ENCODE measurements around the gene SAP30BP. TPM values are rescaled to one million over a fixed set of nuclear protein-coding genes. Genes with fewer than 3 reads are reported as not detected.

The SAP30BP gene
- total and polyA plus RNA-seq, 2 donors (not counting 1 experiment from before 2014, with no cell fraction given), result 143 to 148 TPM

- Mint-ChIP-seq H3K27me3 (no peaks in the 10 kb centered on the region), H3K9me3 (ENCODE audit: insufficient read depth) (no peaks in the 10 kb centered on the region), H3K4me3 (no peak overlapping the region), H3K4me1 (peaks cover 25% of the 10 kb centered on the region), H3K27ac (no peak overlapping the region)
- H3K79me2 ChIP-seq (ENCODE audit: control insufficient read depth, insufficient read depth, low read length), result peaks cover 80% of the 10 kb centered on the region
- H2AFZ ChIP-seq (ENCODE audit: insufficient read depth, low read depth, low read length, poor library complexity, severe bottlenecking), result no peak overlapping the region
- intact Hi-C loops (cut with micrococcal nuclease), result no loop called here
- peaks cover 18 to 22% of the 10 kb centered on the region in 2 donors for H3K4me1 ChIP-seq (ENCODE audit: control insufficient read depth in 2 of 2, insufficient read depth in 2 of 2, low read length in 2 of 2)
- no peak overlapping the region for H3K4me2 ChIP-seq (replicated peaks; ENCODE audit: low read depth, low read length, poor library complexity, severe bottlenecking)
- no peak overlapping the region for H3K4me3 ChIP-seq (ENCODE audit: control extremely low read depth in 1 of 5, extremely low read depth in 1 of 5, insufficient read depth in 1 of 5, low read depth in 2 of 5, low read length in 4 of 5)
- H3K9me3 ChIP-seq (ENCODE audit: control extremely low read depth in 1 of 3, control insufficient read depth in 2 of 3, insufficient read depth in 1 of 3, low read length in 2 of 3), result no peaks in the 10 kb centered on the region
- TF ChIP-seq EZH2 (IDR thresholded peaks at IDR 0.05; ENCODE audit: borderline replicate concordance, insufficient read depth, low read depth, low read length, poor library complexity, severe bottlenecking), result no peak
- no peak for TF ChIP-seq CTCF (IDR thresholded peaks at IDR 0.05)
- no peak for ATAC-seq (ENCODE audit: low read depth)
- ChIA-PET POLR2A (no interaction called here), CTCF (interaction anchor here (0.7 to 1.2 kb wide), 2 partner anchors 53 to 56 kb away, joined by 3 to 4 read pairs; no protein-coding TSS in a partner anchor)
- 90% methylated on average over 14 of the region's 14 CpGs for WGBS (ENCODE audit: insufficient coverage)
- peaks cover 83% of the 10 kb centered on the region for H4K20me1 ChIP-seq (ENCODE audit: control insufficient read depth, insufficient read depth, low read length, poor library complexity, severe bottlenecking)
- H3K36me3 ChIP-seq (replicated peaks in 1 of 2; ENCODE audit: control extremely low read depth in 1 of 2, control insufficient read depth in 1 of 2, extremely low read depth in 1 of 2, insufficient read depth in 2 of 2, low read length in 1 of 2), result peaks cover 9 to 78% of the 10 kb centered on the region in 2 experiments
- H3K27ac ChIP-seq (ENCODE audit: low read length in 2 of 2), result no peak overlapping the region
- H3K9ac ChIP-seq (ENCODE audit: low read length), result no peak overlapping the region
- no peaks in the 10 kb centered on the region for H3K27me3 ChIP-seq (replicated peaks in 1 of 4; ENCODE audit: control extremely low read depth in 1 of 4, control insufficient read depth in 3 of 4, insufficient read depth in 4 of 4, low read length in 3 of 4)
- no peak for DNase-seq
Observed at GRCh38 chr17:75694536-75694935, 27.4 kb downstream of the SAP30BP start.

GRCh38 chr17:75695141-75695829 is 28.1 kb downstream of the SAP30BP start:
- H2AFZ ChIP-seq (ENCODE audit: insufficient read depth, low read depth, low read length, poor library complexity, severe bottlenecking), result no peak overlapping the region
- ATAC-seq (ENCODE audit: low read depth) (no peak), DNase-seq (no peak)
- Mint-ChIP-seq H3K4me3 (no peak overlapping the region), H3K27ac (no peak overlapping the region), H3K4me1 (peaks cover 19% of the 10 kb centered on the region), H3K27me3 (no peaks in the 10 kb centered on the region), H3K9me3 (ENCODE audit: insufficient read depth) (no peaks in the 10 kb centered on the region)
- no peak overlapping the region for H3K9ac ChIP-seq (ENCODE audit: low read length)
- WGBS (ENCODE audit: insufficient coverage), result 98% methylated on average over 5 of the region's 7 CpGs
- H3K9me3 ChIP-seq (ENCODE audit: control extremely low read depth in 1 of 3, control insufficient read depth in 2 of 3, insufficient read depth in 1 of 3, low read length in 2 of 3), result no peaks in the 10 kb centered on the region
- H3K4me1 ChIP-seq (ENCODE audit: control insufficient read depth in 2 of 2, insufficient read depth in 2 of 2, low read length in 2 of 2), result peaks cover 11 to 14% of the 10 kb centered on the region in 2 donors
- peaks cover 78% of the 10 kb centered on the region for H3K79me2 ChIP-seq (ENCODE audit: control insufficient read depth, insufficient read depth, low read length)
- ChIA-PET POLR2A (no interaction called here), CTCF (interaction anchor here (0.5 to 1.2 kb wide), 3 partner anchors 53 to 492 kb away, joined by 3 to 4 read pairs (median 3); no protein-coding TSS in a partner anchor)
- peaks cover 80% of the 10 kb centered on the region for H4K20me1 ChIP-seq (ENCODE audit: control insufficient read depth, insufficient read depth, low read length, poor library complexity, severe bottlenecking)
- H3K4me3 ChIP-seq (ENCODE audit: control extremely low read depth in 1 of 5, extremely low read depth in 1 of 5, insufficient read depth in 1 of 5, low read depth in 2 of 5, low read length in 4 of 5), result no peak overlapping the region
- H3K4me2 ChIP-seq (replicated peaks; ENCODE audit: low read depth, low read length, poor library complexity, severe bottlenecking), result no peak overlapping the region
- peaks cover 9 to 86% of the 10 kb centered on the region in 2 experiments for H3K36me3 ChIP-seq (replicated peaks in 1 of 2; ENCODE audit: control extremely low read depth in 1 of 2, control insufficient read depth in 1 of 2, extremely low read depth in 1 of 2, insufficient read depth in 2 of 2, low read length in 1 of 2)
- H3K27me3 ChIP-seq (replicated peaks in 1 of 4; ENCODE audit: control extremely low read depth in 1 of 4, control insufficient read depth in 3 of 4, insufficient read depth in 4 of 4, low read length in 3 of 4), result no peaks in the 10 kb centered on the region
- intact Hi-C loops (cut with micrococcal nuclease), result no loop called here
- H3K27ac ChIP-seq (ENCODE audit: low read length in 2 of 2), result no peak overlapping the region
- TF ChIP-seq CTCF (IDR thresholded peaks at IDR 0.05), result no peak
